Tibial nerve (tissue), 4 donors: ENCODE data around the gene RHOJ. TPM values are rescaled to one million over a fixed set of nuclear protein-coding genes. Genes with fewer than 3 reads are reported as not detected.

Source experiments
- DNase-seq, 2 donors: peaks; one replicate each; pipeline ENCODE4 v3.0.0-alpha.2; 2019; ENCODE audit warnings: low spot score in 2 of 2
- H3K27ac ChIP-seq, 4 donors: fragments of 200-600 bp; sonication (generic) in 3 of 4; one replicate each; pipeline ENCODE4 v1.5.1; 2017 to 2019; ENCODE audit warnings: mild to moderate bottlenecking in 1 of 4
- H3K27me3 ChIP-seq, 2 donors: fragments of 200-600 bp; sonication (generic) in 1 of 2; one replicate each; pipeline versions ENCODE4 v1.5.1 to v1.6.0; 2017 to 2019
- H3K36me3 ChIP-seq, 3 donors: fragments of 200-600 bp; sonication (generic); one replicate each; pipeline ENCODE4 v1.5.1; 2018 to 2019
- H3K4me1 ChIP-seq, 4 donors: fragments of 200-600 bp; sonication (generic) in 3 of 4; one replicate each; pipeline ENCODE4 v1.5.1; 2017 to 2019
- H3K4me3 ChIP-seq, 4 donors: fragments of 200-600 bp; sonication (generic) in 3 of 4; one replicate each; pipeline ENCODE4 v1.5.1; 2017 to 2019; ENCODE audit warnings: mild to moderate bottlenecking in 1 of 4, moderate library complexity in 1 of 4
- H3K9me3 ChIP-seq, 4 donors: fragments of 200-600 bp; sonication (generic) in 3 of 4; one replicate each; pipeline ENCODE4 v1.5.1; 2017 to 2019
- CTCF ChIP-seq, 5 experiments: fragments of 200-600 bp in 3 of 5; fragments of 450-650 bp in 2 of 5; sonication (generic) in 3 of 5; IDR thresholded peaks; one replicate each; pipeline ENCODE4 v1.5.1; 2016 to 2019; ENCODE audit warnings: antibody characterized with exemption in 5 of 5, mild to moderate bottlenecking in 3 of 5, moderate library complexity in 2 of 5
- EP300 ChIP-seq, 2 donors: sonication (generic); formaldehyde crosslinking; IDR thresholded peaks; one replicate each; pipeline ENCODE4 v1.6.1; 2017; ENCODE audit warnings: antibody characterized with exemption in 2 of 2, mild to moderate bottlenecking in 1 of 2
- POLR2A ChIP-seq, 2 donors: fragments of 450-650 bp; IDR thresholded peaks; one replicate each; pipeline ENCODE4 v1.6.1; 2017; ENCODE audit warnings: antibody characterized with exemption in 2 of 2, mild to moderate bottlenecking in 2 of 2, moderate library complexity in 2 of 2
- WGBS, 2 donors: methylation state at CpG; one replicate each; pipeline ENCODE4 v1.1.5; 2018; 5-methylcytosine and 5-hydroxymethylcytosine counted together
- total RNA-seq, 4 donors: library from RNA; depleted of rRNA; stranded (reverse); fragments of >200 nt; gene quantifications; one replicate each; pipeline ENCODE4 v1.1.0, GENCODE V29; 2016

The RHOJ gene
- total RNA-seq, 4 donors from 2014 or later, result 10.0 to 20.7 (median 11.6) TPM

- 68% methylated on average over 12 of the region's 12 CpGs for WGBS, 2 donors
- TF ChIP-seq CTCF (IDR thresholded peaks at IDR 0.05) (no peak), POLR2A (IDR thresholded peaks at IDR 0.05) (no peak), EP300 (IDR thresholded peaks at IDR 0.05) (no peak)
- H3K4me1 ChIP-seq, result no peaks in the 10 kb centered on the region
- H3K27me3 ChIP-seq, result no peaks in the 10 kb centered on the region
- peaks cover 0 to 4% (median 2%) of the 10 kb centered on the region in 4 donors for H3K9me3 ChIP-seq
- no peak overlapping the region for H3K4me3 ChIP-seq
- H3K27ac ChIP-seq, result no peak overlapping the region
- peaks cover 0 to 82% (median 0%) of the 10 kb centered on the region in 3 donors for H3K36me3 ChIP-seq
- DNase-seq, result no peak
Observed at GRCh38 chr14:63290741-63291430, 86.6 kb downstream of the RHOJ start.

- peaks cover 0 to 64% (median 0%) of the 10 kb centered on the region in 3 donors for H3K36me3 ChIP-seq
- H3K4me1 ChIP-seq, result peaks cover 0 to 5% (median 0%) of the 10 kb centered on the region in 4 donors
- no peak overlapping the region for H3K27ac ChIP-seq
- 65 to 71% methylated on average over 2 of the region's 2 CpGs for WGBS, 2 donors
- no peak overlapping the region for H3K4me3 ChIP-seq
- H3K9me3 ChIP-seq, result peaks cover 0 to 4% (median 2%) of the 10 kb centered on the region in 4 donors
- H3K27me3 ChIP-seq, result no peaks in the 10 kb centered on the region
- no peak for DNase-seq
- TF ChIP-seq EP300 (IDR thresholded peaks at IDR 0.05) (no peak), CTCF (IDR thresholded peaks at IDR 0.05) (no peak), POLR2A (IDR thresholded peaks at IDR 0.05) (no peak)
Observed at GRCh38 chr14:63292805-63293204, 88.6 kb downstream of the RHOJ start.

- WGBS, 2 donors, result 62 to 66% methylated on average over 8 of the region's 8 CpGs
- Histone ChIP-seq H3K4me3 (peak overlapping the region in 2 of 4 donors; percentile 13 to 33), H3K27ac (peak overlapping the region in 3 of 4 donors; percentile 23 to 69 (median 64)), H3K36me3 (peaks cover 0 to 42% (median 0%) of the 10 kb centered on the region in 3 donors), H3K27me3 (no peaks in the 10 kb centered on the region), H3K9me3 (peaks cover 0 to 4% (median 2%) of the 10 kb centered on the region in 4 donors), H3K4me1 (peaks cover 0 to 5% (median 0%) of the 10 kb centered on the region in 4 donors)
- TF ChIP-seq POLR2A (IDR thresholded peaks at IDR 0.05) (no peak), CTCF (IDR thresholded peaks at IDR 0.05) (no peak), EP300 (IDR thresholded peaks at IDR 0.05) (no peak)
- no peak for DNase-seq
Observed at GRCh38 chr14:63295231-63295685, 91.0 kb downstream of the RHOJ start.

GRCh38 chr14:63296060-63296563 is 91.9 kb downstream of the RHOJ start:
- Histone ChIP-seq H3K9me3 (peaks cover 0 to 4% (median 2%) of the 10 kb centered on the region in 4 donors), H3K27me3 (no peaks in the 10 kb centered on the region), H3K36me3 (peaks cover 0 to 33% (median 0%) of the 10 kb centered on the region in 3 donors), H3K4me1 (peaks cover 0 to 5% (median 0%) of the 10 kb centered on the region in 4 donors), H3K4me3 (peak overlapping the region in 1 of 4 donors; percentile 33), H3K27ac (peak overlapping the region in 2 of 4 donors; percentile 56 to 64)
- no peak for TF ChIP-seq POLR2A (IDR thresholded peaks at IDR 0.05)
- no peak for TF ChIP-seq CTCF (IDR thresholded peaks at IDR 0.05)
- no peak for TF ChIP-seq EP300 (IDR thresholded peaks at IDR 0.05)
- WGBS, 2 donors, result 68 to 78% methylated on average over 6 of the region's 6 CpGs
- DNase-seq, result no peak
